ENCODE results near the gene PWWP2B. TPM values are rescaled to one million over a fixed set of nuclear protein-coding genes. Genes with fewer than 3 reads are reported as not detected.

PWWP2B gene
- total and polyA plus RNA-seq, 2 of the 8 experiments (the other 6 are each of a cell fraction or from before 2014, with no cell fraction given) = 5.3 to 10.8 TPM

- TF ChIP-seq CHD7 (IDR thresholded peaks at IDR 0.05; ENCODE audit: insufficient replicate concordance, low read length) (no peak), SIRT6 (IDR thresholded peaks at IDR 0.05; ENCODE audit: low read length) (no peak), CEBPB (IDR thresholded peaks at IDR 0.05; ENCODE audit: low read depth, low read length) (no peak), CTBP2 (IDR thresholded peaks at IDR 0.05; ENCODE audit: borderline replicate concordance, insufficient read depth, insufficient read length, low read length) (no peak), MAX (IDR thresholded peaks at IDR 0.05) (no peak), TEAD4 (IDR thresholded peaks at IDR 0.05; ENCODE audit: low read depth, low read length) (no peak), NRF1 (IDR thresholded peaks at IDR 0.05; ENCODE audit: low read depth, low read length) (no peak)
Observed at GRCh38 chr10:132438091-132439024, 41.4 kb downstream of the PWWP2B start (continued).

Measured in H1 (cell line).